C4-2B (cell line): Measurements from ENCODE around the gene PDGFRB.

Experiments used
- H3K27ac ChIP-seq: fragments of 450-650 bp; 2 replicates; pipeline ENCODE4 v1.5.1; 2017
- ZFX ChIP-seq: fragments of 450-650 bp; IDR thresholded peaks from 2 replicates; pipeline ENCODE4 v1.6.1; 2017
- TF ChIP-seq, protein P1 (sequence below): fragments of 450-650 bp; conservative IDR thresholded peaks from 2 replicates; pipeline ENCODE4 v1.5.1; 2017; ENCODE audit warnings: mild to moderate bottlenecking

Gene PDGFRB

DNA sequence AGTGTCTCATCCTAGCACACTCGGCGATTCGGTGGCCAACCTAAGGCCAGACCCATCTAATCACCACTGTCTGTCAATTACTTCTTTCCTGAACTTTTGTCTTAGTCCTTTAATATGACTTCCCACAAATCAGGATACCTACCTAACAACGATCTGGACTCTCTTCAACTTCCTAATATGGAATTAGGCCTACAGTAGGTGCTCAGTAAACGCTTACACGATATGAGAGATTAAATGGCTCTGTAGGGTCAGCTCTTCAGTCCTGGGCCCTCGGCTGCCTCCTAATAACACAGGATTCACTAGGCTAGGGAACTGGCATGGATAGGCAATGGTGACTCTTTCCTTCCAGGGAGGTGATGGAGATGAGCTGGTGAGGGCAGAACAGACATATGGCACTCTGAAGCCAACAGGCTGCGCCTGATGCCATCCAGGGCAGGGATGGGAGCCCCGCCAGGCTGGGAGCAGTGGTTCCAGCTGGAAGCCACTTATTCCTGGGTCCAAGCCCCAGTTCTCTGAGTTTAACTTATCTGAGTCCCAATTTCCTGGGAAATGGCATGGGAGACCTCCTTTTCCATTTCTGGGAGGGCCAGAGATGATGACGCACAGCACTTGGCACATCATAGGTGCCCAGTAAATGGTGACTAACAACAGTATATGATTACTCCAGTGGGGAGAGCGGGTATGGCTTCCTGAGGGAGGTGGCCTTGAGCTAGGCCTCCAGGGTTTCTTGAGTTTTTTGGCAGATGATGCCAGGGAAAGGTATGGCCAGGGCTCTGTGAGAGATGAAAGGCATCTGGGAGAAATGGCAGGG, 7.3 kb downstream of the PDGFRB start:
- H3K27ac ChIP-seq = no peak overlapping the region
- TF ChIP-seq, protein P1, sequence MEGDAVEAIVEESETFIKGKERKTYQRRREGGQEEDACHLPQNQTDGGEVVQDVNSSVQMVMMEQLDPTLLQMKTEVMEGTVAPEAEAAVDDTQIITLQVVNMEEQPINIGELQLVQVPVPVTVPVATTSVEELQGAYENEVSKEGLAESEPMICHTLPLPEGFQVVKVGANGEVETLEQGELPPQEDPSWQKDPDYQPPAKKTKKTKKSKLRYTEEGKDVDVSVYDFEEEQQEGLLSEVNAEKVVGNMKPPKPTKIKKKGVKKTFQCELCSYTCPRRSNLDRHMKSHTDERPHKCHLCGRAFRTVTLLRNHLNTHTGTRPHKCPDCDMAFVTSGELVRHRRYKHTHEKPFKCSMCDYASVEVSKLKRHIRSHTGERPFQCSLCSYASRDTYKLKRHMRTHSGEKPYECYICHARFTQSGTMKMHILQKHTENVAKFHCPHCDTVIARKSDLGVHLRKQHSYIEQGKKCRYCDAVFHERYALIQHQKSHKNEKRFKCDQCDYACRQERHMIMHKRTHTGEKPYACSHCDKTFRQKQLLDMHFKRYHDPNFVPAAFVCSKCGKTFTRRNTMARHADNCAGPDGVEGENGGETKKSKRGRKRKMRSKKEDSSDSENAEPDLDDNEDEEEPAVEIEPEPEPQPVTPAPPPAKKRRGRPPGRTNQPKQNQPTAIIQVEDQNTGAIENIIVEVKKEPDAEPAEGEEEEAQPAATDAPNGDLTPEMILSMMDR = no peak
- no peak for TF ChIP-seq ZFX

DNA sequence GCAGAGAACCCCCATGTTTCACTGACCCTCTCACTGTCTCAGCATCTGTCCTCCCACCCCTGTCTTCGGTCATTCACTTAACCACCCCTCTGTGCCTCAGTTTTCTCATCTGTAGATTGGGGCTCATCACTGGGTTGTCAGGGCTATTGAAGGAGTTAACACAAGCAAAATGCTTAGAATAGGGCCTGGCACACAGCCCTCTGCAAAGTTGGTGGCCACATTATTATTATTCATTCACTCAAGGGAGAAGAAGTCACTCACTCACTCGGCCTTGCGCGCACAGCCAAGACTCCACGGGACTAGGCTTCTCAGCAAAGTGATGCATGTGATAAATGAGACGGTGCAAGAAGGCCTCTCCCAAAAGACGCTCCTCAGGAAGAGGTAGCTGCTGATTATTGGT, 8.0 kb downstream of the PDGFRB start:
- TF ChIP-seq ZFX = no peak
- H3K27ac ChIP-seq = no peak overlapping the region

DNA sequence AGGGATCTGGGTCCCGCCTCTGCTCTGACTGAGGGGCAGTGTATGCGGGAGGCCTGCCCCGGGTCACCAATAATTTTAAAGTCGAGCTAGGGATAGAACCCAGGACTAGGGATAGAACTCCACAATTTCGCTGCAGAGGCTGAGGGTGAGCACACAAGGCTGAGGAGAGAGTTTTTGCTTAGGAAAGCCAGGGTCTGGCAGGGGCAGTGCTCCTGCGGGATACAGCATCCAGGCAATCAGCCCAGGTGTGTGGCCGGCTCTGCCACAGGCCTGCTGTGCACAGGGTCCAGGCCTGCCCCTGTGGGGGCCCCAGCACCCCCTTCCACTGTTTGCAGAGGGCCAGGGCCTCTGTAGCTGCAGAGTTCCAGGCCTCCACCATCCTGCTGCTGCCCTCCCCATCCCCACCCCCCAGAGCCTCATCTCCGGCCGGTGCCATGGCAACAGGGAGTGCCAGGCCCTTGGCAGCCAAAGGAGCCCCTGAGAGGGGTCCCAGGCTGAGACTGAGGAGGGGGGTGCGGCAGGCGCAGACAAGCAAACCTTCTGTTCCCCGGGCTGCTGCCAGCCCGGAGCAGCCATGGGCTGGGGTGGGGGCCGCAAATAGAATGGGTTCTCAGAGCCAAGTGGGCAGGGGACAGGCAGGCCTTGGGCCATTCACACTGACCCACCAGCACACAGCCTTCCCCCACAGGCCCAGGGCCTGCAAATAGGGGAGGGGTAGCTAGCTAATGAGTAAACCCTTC, 8.6 kb downstream of the PDGFRB start:
- no peak overlapping the region for H3K27ac ChIP-seq
- TF ChIP-seq ZFX = no peak
- TF ChIP-seq, protein P1 = no peak

DNA sequence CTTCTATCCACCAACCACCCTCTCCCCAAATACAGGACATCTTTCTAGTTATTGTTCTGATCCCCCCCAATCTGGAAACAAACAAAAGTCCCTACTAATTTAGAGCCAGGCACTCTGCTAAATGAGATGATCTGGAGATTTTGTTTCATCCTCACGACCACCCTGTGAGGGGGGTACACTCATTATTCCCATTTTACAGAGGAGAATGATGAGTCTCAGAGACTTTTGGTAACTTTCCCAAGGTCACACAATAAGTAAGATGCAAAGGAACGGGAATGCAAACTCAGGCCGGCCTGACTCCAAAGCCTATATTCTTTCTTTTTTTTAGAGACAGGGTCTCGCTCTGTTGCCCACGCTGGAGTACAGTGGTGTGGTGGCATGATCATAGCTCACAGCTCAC, 9.4 kb downstream of the PDGFRB start:
- no peak overlapping the region for H3K27ac ChIP-seq
- TF ChIP-seq, protein P1 = no peak
- no peak for TF ChIP-seq ZFX

DNA sequence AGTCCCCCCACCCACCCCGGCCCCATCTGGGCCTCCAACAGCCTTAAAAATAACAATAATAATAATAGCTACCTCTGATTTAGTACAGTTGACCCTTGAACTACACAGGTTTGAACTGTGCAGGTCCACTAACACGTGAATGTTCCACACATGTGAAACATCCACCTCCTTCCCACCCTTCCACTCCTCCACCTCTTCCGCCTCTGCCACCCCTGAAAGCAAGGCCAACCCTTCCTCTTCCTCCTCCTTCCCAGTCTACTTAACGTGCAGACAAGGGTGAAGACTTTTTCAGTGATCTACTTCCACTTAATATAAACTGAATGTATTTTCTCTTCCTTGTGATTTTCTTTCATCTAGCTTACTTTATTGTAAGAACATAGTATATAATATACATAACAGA, 10.8 kb downstream of the PDGFRB start:
- no peak overlapping the region for H3K27ac ChIP-seq
- TF ChIP-seq, protein P1 = no peak
- TF ChIP-seq ZFX = no peak

DNA sequence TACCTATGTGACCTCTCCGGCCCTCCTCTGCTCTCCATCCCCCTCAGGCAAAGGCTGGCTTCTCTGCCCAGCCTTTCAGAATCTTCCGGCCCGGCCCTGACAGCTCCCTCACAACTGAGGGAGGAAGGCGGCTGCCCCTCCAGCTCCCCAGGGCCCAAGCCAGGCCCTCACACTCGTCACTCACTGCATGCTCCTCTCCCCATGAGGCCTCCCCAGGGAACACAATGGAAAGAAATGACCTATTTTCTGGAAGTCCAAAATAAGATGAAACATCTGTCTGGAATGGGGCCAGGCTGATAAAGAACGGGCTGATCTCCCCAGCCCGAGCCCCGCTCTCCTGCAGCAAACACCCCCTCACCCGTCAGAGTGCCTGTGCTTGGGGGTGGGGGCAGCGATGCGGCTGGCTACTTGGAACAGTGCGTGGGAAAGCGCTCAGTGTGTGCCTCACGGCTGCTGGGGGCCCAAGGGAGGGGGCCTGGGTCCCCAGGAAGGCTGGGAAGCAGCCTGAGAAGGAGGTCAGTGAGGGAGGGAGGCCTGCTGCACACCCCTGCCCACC, 11.3 kb downstream of the PDGFRB start:
- TF ChIP-seq ZFX = no peak
- TF ChIP-seq, protein P1 = no peak
- no peak overlapping the region for H3K27ac ChIP-seq

DNA sequence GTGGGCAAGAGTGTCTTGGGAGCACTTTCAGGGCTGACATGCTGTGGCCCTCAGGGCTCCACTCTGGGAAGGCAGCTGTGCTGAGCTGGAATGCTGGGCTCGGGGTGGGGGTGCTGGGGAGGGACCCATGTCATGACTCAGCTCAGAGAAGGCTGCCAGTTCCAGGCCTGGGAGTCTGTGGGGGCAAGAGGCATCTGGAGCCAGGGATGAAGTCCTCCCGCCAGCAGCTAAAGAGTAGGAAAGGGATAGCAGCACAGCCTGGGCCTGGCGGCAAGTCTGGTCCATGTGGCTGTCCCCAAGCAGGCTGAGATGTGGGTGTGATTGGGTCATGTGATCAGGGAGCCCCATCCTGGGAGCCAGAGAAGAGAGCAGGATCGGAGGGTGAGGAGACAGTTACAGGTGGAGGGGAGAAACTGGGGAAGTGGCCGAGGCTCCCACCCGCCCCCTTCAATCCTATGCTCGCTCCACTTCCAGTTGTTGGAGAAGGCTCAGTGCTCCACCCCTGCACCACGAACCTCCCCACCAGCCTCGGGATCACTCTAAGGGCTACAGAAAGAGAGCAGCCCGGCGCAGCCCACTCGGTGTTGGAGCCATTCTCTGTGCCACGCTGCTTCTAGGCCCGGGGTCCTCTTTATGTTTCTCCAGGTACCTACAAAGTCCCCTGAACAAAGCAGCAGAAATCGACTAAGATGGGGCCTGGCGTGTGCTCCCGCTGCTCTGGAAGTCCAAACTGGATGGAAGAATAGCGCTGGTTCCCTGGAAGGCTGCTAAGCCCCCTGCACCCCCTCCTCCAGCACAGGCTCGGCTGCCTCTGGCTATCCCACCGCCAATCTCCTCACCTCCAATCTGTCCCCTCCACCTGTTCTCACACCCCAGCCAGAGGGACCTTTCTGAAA, 12.0 kb downstream of the PDGFRB start:
- TF ChIP-seq ZFX = no peak
- TF ChIP-seq, protein P1 = no peak
- H3K27ac ChIP-seq = no peak overlapping the region
